Thoracic aorta (tissue), 2 donors: ENCODE data around the gene DAP. TPM values are rescaled to one million over a fixed set of nuclear protein-coding genes. Genes with fewer than 3 reads are reported as not detected.

Source experiments
- ATAC-seq: fragments of 150-250 bp; one replicate; pipeline ENCODE4 v1.8.0; 2017; ENCODE audit warnings: low read depth; ENCODE audit not compliant: insufficient number of reproducible peaks, low FRiP score
- DNase-seq: peaks from one replicate; pipeline ENCODE4 v3.0.0-alpha.2; 2020; ENCODE audit warnings: low spot score
- H3K27ac ChIP-seq, 2 donors: fragments of 200-600 bp; sonication (generic); 1 replicate in 1 of 2; 2 replicates in 1 of 2; pipeline ENCODE4 v1.5.1; 2016; ENCODE audit warnings: mild to moderate bottlenecking in 2 of 2, moderate library complexity in 2 of 2
- H3K27me3 ChIP-seq: fragments of 200-600 bp; sonication (generic); replicated peaks from 2 replicates; pipeline ENCODE4 v1.6.0; 2016; ENCODE audit warnings: mild to moderate bottlenecking; ENCODE audit not compliant: insufficient read depth
- H3K36me3 ChIP-seq: fragments of 200-600 bp; sonication (generic); one replicate; pipeline ENCODE4 v1.5.1; 2016
- H3K4me1 ChIP-seq, 2 donors: fragments of 200-600 bp; sonication (generic); 1 replicate in 1 of 2; 2 replicates in 1 of 2; pipeline versions ENCODE4 v1.5.1 to v1.6.0; 2016; ENCODE audit warnings: low read depth in 2 of 2, mild to moderate bottlenecking in 1 of 2; ENCODE audit not compliant: control insufficient read depth in 1 of 2
- H3K4me3 ChIP-seq: fragments of 200-600 bp; sonication (generic); 2 replicates; pipeline ENCODE4 v1.5.1; 2016; ENCODE audit warnings: mild to moderate bottlenecking
- H3K9me3 ChIP-seq: fragments of 200-600 bp; sonication (generic); 2 replicates; pipeline ENCODE4 v1.5.1; 2016
- total RNA-seq, 2 donors: library from RNA; depleted of rRNA; stranded (reverse); fragments of >200 nt; gene quantifications; one replicate each; pipeline versions ENCODE4 v1.1.0 to v1.2.3, GENCODE V29; 2016
- TF ChIP-seq, protein P1 (sequence below): fragments of 200-600 bp; sonication (generic); IDR thresholded peaks from one replicate; pipeline ENCODE4 v1.5.1; 2019; ENCODE audit warnings: antibody characterized with exemption

DAP gene
- total RNA-seq, 2 donors from 2014 or later, result 79.6 to 113 TPM

GRCh38 chr5:10753178-10753577 lies 7.9 kb downstream of the DAP start:
- H3K4me3 ChIP-seq, result no peak overlapping the region
- no peaks in the 10 kb centered on the region for H3K9me3 ChIP-seq
- peaks cover 10% of the 10 kb centered on the region for H3K36me3 ChIP-seq
- H3K27me3 ChIP-seq, result no peaks in the 10 kb centered on the region
- H3K4me1 ChIP-seq, result peaks cover 15 to 37% of the 10 kb centered on the region in 2 donors
- ATAC-seq (no peak), DNase-seq (no peak)
- TF ChIP-seq, protein P1, sequence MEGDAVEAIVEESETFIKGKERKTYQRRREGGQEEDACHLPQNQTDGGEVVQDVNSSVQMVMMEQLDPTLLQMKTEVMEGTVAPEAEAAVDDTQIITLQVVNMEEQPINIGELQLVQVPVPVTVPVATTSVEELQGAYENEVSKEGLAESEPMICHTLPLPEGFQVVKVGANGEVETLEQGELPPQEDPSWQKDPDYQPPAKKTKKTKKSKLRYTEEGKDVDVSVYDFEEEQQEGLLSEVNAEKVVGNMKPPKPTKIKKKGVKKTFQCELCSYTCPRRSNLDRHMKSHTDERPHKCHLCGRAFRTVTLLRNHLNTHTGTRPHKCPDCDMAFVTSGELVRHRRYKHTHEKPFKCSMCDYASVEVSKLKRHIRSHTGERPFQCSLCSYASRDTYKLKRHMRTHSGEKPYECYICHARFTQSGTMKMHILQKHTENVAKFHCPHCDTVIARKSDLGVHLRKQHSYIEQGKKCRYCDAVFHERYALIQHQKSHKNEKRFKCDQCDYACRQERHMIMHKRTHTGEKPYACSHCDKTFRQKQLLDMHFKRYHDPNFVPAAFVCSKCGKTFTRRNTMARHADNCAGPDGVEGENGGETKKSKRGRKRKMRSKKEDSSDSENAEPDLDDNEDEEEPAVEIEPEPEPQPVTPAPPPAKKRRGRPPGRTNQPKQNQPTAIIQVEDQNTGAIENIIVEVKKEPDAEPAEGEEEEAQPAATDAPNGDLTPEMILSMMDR, result no peak
- no peak overlapping the region for H3K27ac ChIP-seq

DNA sequence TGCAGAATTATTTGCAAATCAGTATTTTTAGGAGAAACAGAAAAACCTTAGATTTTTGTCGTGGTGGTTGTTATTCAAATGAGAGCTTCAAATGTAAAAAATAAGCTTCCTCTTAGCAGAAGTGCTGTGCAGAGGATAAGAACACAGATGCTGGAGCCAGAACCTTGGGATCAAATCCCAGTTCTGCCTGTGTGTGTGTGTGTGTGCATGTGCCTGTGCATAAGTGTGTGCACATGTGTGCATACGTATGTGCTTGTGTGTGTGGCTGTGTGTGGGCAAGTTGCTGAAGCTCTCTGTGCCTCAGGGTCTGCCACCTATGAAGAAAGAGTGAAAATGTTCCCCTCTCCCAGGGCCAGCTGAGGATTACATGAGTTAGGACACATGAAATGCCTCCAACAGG lies 8.6 kb downstream of the DAP start:
- H3K27me3 ChIP-seq, result no peaks in the 10 kb centered on the region
- DNase-seq, result no peak
- TF ChIP-seq, protein P1, result no peak
- peaks cover 8 to 30% of the 10 kb centered on the region in 2 donors for H3K4me1 ChIP-seq
- no peak overlapping the region for H3K4me3 ChIP-seq
- no peak overlapping the region for H3K27ac ChIP-seq
- H3K9me3 ChIP-seq, result no peaks in the 10 kb centered on the region
- ATAC-seq, result no peak
- H3K36me3 ChIP-seq, result peaks cover 15% of the 10 kb centered on the region

- TF ChIP-seq, protein P1, result no peak
- H3K36me3 ChIP-seq, result peaks cover 25% of the 10 kb centered on the region
- no peak overlapping the region for H3K27ac ChIP-seq
Measured at GRCh38 chr5:10750909-10751308, 10.1 kb downstream of the DAP start.

DNA sequence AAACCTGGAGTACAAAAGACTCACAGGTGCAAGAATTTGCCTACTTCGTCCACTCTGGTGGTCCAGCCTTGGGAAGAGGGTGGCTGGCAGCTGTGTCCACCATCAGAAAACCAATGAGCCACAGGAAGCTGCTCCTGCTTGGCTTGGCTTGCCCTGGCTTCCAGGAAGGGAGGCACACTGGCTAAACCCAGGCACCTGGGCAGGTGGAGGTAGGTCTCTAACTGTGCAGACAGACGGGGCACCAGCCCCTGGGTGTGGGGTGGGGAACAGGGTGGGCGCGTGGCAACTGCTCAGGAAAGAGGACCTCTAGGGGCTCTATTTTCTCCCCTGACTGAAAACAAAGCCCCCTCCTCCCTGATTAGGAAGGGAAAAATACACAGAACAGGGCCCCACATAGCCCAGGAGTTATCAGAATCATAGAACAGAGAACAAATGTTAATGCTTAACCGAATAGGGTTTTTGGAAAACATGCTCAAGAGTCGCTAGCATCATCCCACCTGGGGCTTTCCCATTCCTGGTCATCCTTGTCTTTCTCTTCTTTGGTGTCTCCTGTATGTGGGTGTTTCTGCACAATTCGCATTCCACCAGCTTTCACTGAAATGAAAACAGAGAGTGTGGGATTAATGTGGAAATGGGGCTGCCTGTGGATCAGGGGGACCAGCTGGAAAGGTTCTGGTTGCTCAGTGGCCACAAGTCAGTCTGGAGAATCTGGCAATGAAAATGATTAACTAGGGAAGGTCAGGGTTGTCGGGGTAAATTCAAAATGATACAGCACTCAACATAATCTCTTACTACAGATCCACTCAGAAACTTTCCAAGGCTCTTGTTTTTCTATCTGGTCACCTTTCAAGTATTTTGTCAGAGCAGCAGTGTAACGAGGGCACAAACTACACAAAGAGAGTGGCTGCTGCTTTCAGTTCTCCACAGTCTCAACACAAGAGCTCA lies 13.1 kb downstream of the DAP start:
- TF ChIP-seq, protein P1, result no peak
- H3K4me3 ChIP-seq, result no peak overlapping the region
- H3K27me3 ChIP-seq, result no peaks in the 10 kb centered on the region
- ATAC-seq (no peak), DNase-seq (no peak)
- peaks cover 22% of the 10 kb centered on the region for H3K36me3 ChIP-seq
- H3K4me1 ChIP-seq, result peaks cover 0 to 6% of the 10 kb centered on the region in 2 donors
- H3K27ac ChIP-seq, result no peak overlapping the region
- H3K9me3 ChIP-seq, result no peaks in the 10 kb centered on the region

More at GRCh38 chr5:10750909-10751308, 10.1 kb downstream of the DAP start:
- H3K9me3 ChIP-seq, result no peaks in the 10 kb centered on the region
- DNase-seq (no peak), ATAC-seq (no peak)
- H3K4me3 ChIP-seq, result no peak overlapping the region
- H3K4me1 ChIP-seq, result peaks cover 0 to 14% of the 10 kb centered on the region in 2 donors
- no peaks in the 10 kb centered on the region for H3K27me3 ChIP-seq

DNA sequence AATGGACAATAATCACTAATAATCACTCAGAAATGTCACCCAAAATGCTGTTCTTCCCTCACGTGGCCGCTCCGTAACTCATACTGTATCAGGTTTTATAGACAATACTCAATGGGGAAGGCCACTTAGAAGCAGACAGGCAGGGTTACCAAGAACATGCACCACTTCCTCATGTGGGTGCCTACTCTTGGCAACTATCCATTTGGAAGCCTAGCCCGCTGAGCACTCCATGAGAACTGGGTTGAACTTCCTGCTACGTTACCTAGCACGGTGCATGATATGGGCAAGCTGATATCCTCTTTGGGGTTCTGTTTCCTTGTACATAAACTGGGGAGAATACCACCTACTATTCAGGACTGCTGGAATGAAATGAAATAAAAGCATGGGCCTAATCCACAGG lies 14.3 kb downstream of the DAP start:
- peaks cover 0 to 2% of the 10 kb centered on the region in 2 donors for H3K4me1 ChIP-seq
- no peaks in the 10 kb centered on the region for H3K27me3 ChIP-seq
- ATAC-seq (no peak), DNase-seq (no peak)
- no peak overlapping the region for H3K4me3 ChIP-seq
- H3K9me3 ChIP-seq, result no peaks in the 10 kb centered on the region
- H3K27ac ChIP-seq, result no peak overlapping the region
- TF ChIP-seq, protein P1, result no peak
- peaks cover 22% of the 10 kb centered on the region for H3K36me3 ChIP-seq
